Keratinocyte (primary cell): ENCODE measurements around the gene TNIK. TPM values are rescaled to one million over a fixed set of nuclear protein-coding genes. Genes with fewer than 3 reads are reported as not detected.

Experiments used
- DNase-seq: peaks from one replicate; pipeline ENCODE4 v3.0.0-alpha.2; 2011; ENCODE audit warnings: low read depth, missing footprints, low spot score
- FAIRE-seq: peaks from 2 replicates; lab custom pipeline; 2011; peaks lifted over from hg19 to GRCh38; lab: Jason Lieb, UNC
- H2AFZ ChIP-seq: 2 replicates; pipeline ENCODE4 v1.6.0; 2012; ENCODE audit warnings: low read length, control low read depth, inconsistent platforms; ENCODE audit not compliant: control insufficient read depth
- H3K27ac ChIP-seq: 2 replicates; pipeline ENCODE4 v1.5.1; 2011; ENCODE audit warnings: low read length; ENCODE audit not compliant: control insufficient read depth, insufficient read depth
- H3K27me3 ChIP-seq: 3 replicates; pipeline ENCODE4 v1.6.0; 2011; ENCODE audit warnings: low read length; ENCODE audit not compliant: control insufficient read depth, insufficient read depth; ENCODE audit errors: extremely low read depth
- H3K36me3 ChIP-seq, 2 experiments: 2 replicates in 1 of 2; 3 replicates in 1 of 2; pipeline ENCODE4 v1.5.1; 2011; ENCODE audit warnings: low read length in 2 of 2, mild to moderate bottlenecking in 1 of 2; ENCODE audit not compliant: control insufficient read depth in 2 of 2, insufficient read depth in 2 of 2; ENCODE audit errors: extremely low read depth in 1 of 2
- H3K4me1 ChIP-seq: 3 replicates; pipeline ENCODE4 v1.5.1; 2011; ENCODE audit warnings: low read length; ENCODE audit not compliant: control insufficient read depth, insufficient read depth; ENCODE audit errors: extremely low read depth
- H3K4me2 ChIP-seq: 3 replicates; pipeline ENCODE4 v1.6.0; 2011; ENCODE audit warnings: low read depth, low read length; ENCODE audit not compliant: control insufficient read depth, insufficient read depth; ENCODE audit errors: extremely low read depth
- H3K4me3 ChIP-seq, 3 experiments: fragments of 200-600 bp in 1 of 3; sonication (generic) in 1 of 3; 2 replicates in 2 of 3; 3 replicates in 1 of 3; pipeline ENCODE4 v1.5.1; 2011 to 2016; ENCODE audit warnings: low read length in 3 of 3, mild to moderate bottlenecking in 3 of 3, control low read depth in 2 of 3, inconsistent platforms in 1 of 3, low read depth in 1 of 3, mixed read lengths in 1 of 3, mixed run types in 1 of 3, moderate library complexity in 1 of 3; ENCODE audit not compliant: control insufficient read depth in 2 of 3, insufficient read depth in 2 of 3; ENCODE audit errors: extremely low read depth in 1 of 3
- H3K79me2 ChIP-seq: 2 replicates; pipeline ENCODE4 v1.6.0; 2012; ENCODE audit warnings: low read length; ENCODE audit not compliant: control insufficient read depth, insufficient read depth
- H3K9ac ChIP-seq: 3 replicates; pipeline ENCODE4 v1.6.0; 2011; ENCODE audit warnings: low read length; ENCODE audit not compliant: control insufficient read depth, insufficient read depth; ENCODE audit errors: extremely low read depth
- H3K9me1 ChIP-seq: 3 replicates; pipeline ENCODE4 v1.6.0; 2011; ENCODE audit warnings: low read length; ENCODE audit not compliant: control insufficient read depth, insufficient read depth; ENCODE audit errors: extremely low read depth
- H3K9me3 ChIP-seq: 2 replicates; pipeline ENCODE4 v1.5.1; 2012; ENCODE audit warnings: low read depth, low read length; ENCODE audit not compliant: control insufficient read depth
- H4K20me1 ChIP-seq: 3 replicates; pipeline ENCODE4 v1.6.0; 2011; ENCODE audit warnings: low read length; ENCODE audit not compliant: control insufficient read depth, insufficient read depth; ENCODE audit errors: extremely low read depth
- EZH2 ChIP-seq: IDR thresholded peaks from one replicate; pipeline ENCODE4 v1.6.1; 2012; ENCODE audit warnings: inconsistent platforms, mild to moderate bottlenecking, low read length, moderate library complexity
- dilution Hi-C: fragments of 300-500 bp; cut with MboI; formaldehyde crosslinking; loops from one replicate; pipeline ENCODE4 v1.7.0; 2020; ENCODE audit warnings: low sequenced_read_pairs; ENCODE audit not compliant: extremely low pct_ligation_motif_present
- polyA plus RNA-seq, 5 experiments: library from polyadenylated mRNA; depleted of rRNA in 3 of 5; stranded (reverse) in 3 of 5; stranded (forward) in 1 of 5; unstranded in 1 of 5; fragments of >200 nt; gene quantifications; 1 replicate in 1 of 5; 2 replicates in 3 of 5; 3 replicates in 1 of 5; pipeline versions ENCODE4 v1.2.1 to v1.2.3, GENCODE V29; 2011 to 2012; ENCODE audit warnings: missing spikeins in 2 of 5, low read depth in 1 of 5, low replicate concordance in 1 of 5
- TF ChIP-seq, protein P1 (sequence below), 3 experiments: IDR thresholded peaks in 1 of 3; conservative IDR thresholded peaks in 1 of 3; optimal IDR thresholded peaks in 1 of 3; 2 replicates in 2 of 3; 3 replicates in 1 of 3; pipeline versions ENCODE3 to v1.5.1; 2011; ENCODE audit warnings: low read length in 3 of 3, mild to moderate bottlenecking in 3 of 3, moderate library complexity in 2 of 3, control low read depth in 1 of 3, inconsistent platforms in 1 of 3; ENCODE audit not compliant: insufficient read depth in 2 of 3; ENCODE audit errors: extremely low read depth in 1 of 3

Gene TNIK
- polyA plus RNA-seq, 1 donor (not counting 4 experiments of a cell fraction or from before 2014, with no cell fraction given) = 4.4 TPM

GRCh38 chr3:171274222-171274621 is 186.0 kb downstream of the TNIK start:
- Histone ChIP-seq H3K79me2 (no peaks in the 10 kb centered on the region), H3K9ac (no peak overlapping the region), H3K27me3 (no peaks in the 10 kb centered on the region), H3K4me2 (no peak overlapping the region), H3K9me1 (no peaks in the 10 kb centered on the region), H4K20me1 (no peaks in the 10 kb centered on the region), H3K4me3 (no peak overlapping the region), H3K9me3 (no peaks in the 10 kb centered on the region), H3K4me1 (no peaks in the 10 kb centered on the region), H2AFZ (no peak overlapping the region), H3K27ac (no peak overlapping the region), H3K36me3 (no peaks in the 10 kb centered on the region)
- DNase-seq (no peak), FAIRE-seq (no peak)
- dilution Hi-C loops = no loop called here
- TF ChIP-seq EZH2 = no peak
- TF ChIP-seq, protein P1, sequence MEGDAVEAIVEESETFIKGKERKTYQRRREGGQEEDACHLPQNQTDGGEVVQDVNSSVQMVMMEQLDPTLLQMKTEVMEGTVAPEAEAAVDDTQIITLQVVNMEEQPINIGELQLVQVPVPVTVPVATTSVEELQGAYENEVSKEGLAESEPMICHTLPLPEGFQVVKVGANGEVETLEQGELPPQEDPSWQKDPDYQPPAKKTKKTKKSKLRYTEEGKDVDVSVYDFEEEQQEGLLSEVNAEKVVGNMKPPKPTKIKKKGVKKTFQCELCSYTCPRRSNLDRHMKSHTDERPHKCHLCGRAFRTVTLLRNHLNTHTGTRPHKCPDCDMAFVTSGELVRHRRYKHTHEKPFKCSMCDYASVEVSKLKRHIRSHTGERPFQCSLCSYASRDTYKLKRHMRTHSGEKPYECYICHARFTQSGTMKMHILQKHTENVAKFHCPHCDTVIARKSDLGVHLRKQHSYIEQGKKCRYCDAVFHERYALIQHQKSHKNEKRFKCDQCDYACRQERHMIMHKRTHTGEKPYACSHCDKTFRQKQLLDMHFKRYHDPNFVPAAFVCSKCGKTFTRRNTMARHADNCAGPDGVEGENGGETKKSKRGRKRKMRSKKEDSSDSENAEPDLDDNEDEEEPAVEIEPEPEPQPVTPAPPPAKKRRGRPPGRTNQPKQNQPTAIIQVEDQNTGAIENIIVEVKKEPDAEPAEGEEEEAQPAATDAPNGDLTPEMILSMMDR (optimal IDR thresholded peaks at IDR 0.05 in 1 of 3, IDR thresholded peaks at IDR 0.05 in 1 of 3, conservative IDR thresholded peaks at IDR 0.05 in 1 of 3; ENCODE audit: extremely low read depth in 1 of 3, insufficient read depth in 2 of 3, low read length in 3 of 3) = no peak

DNA sequence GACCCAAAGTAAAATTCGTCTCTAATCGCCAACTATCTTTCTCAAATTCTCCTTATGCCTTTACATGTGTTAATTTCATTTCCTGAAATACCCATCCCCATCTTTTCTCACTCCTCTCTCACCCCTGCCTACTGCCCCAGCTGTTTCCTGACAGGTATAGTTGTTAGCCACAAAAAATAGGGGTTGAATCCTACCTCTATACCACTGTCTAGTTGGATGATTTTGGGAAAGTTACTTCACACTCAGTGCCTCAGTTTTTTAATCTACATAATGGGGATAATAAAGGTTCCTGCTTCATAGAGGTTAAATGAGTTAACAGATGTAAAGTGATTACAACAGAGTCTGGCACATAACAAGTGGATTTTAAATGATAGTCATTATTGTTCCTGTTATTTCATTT is 189.7 kb downstream of the TNIK start:
- H3K79me2 ChIP-seq = no peaks in the 10 kb centered on the region
- no peak overlapping the region for H3K4me2 ChIP-seq
- no peaks in the 10 kb centered on the region for H3K9me3 ChIP-seq
- H3K27ac ChIP-seq = no peak overlapping the region
- no peaks in the 10 kb centered on the region for H3K27me3 ChIP-seq
- H4K20me1 ChIP-seq = no peaks in the 10 kb centered on the region
- no peak for FAIRE-seq
- H2AFZ ChIP-seq = no peak overlapping the region
- dilution Hi-C loops = no loop called here
- no peak for DNase-seq
- H3K9ac ChIP-seq = no peak overlapping the region
- no peaks in the 10 kb centered on the region for H3K4me1 ChIP-seq
- H3K36me3 ChIP-seq = no peaks in the 10 kb centered on the region
- TF ChIP-seq EZH2 = no peak
- TF ChIP-seq, protein P1 (optimal IDR thresholded peaks at IDR 0.05 in 1 of 3, IDR thresholded peaks at IDR 0.05 in 1 of 3, conservative IDR thresholded peaks at IDR 0.05 in 1 of 3; ENCODE audit: extremely low read depth in 1 of 3, insufficient read depth in 2 of 3, low read length in 3 of 3) = no peak
- no peaks in the 10 kb centered on the region for H3K9me1 ChIP-seq
- no peak overlapping the region for H3K4me3 ChIP-seq
